GM12864 (cell line): ENCODE results near the gene LMBRD1.

Experiments used
- DNase-seq: peaks from one replicate; pipeline ENCODE4 v3.0.0-alpha.2; 2011; ENCODE audit warnings: low read depth
- H3K4me3 ChIP-seq: 2 replicates; pipeline ENCODE4 v1.5.1; 2011; ENCODE audit warnings: mild to moderate bottlenecking, low read depth, low read length, control low read depth
- CTCF ChIP-seq: IDR thresholded peaks from 2 replicates; pipeline ENCODE4 v1.5.1; 2011; ENCODE audit warnings: low read depth, mild to moderate bottlenecking, moderate library complexity, low read length, control low read depth, inconsistent platforms; ENCODE audit errors: missing control alignments

LMBRD1 gene

DNA sequence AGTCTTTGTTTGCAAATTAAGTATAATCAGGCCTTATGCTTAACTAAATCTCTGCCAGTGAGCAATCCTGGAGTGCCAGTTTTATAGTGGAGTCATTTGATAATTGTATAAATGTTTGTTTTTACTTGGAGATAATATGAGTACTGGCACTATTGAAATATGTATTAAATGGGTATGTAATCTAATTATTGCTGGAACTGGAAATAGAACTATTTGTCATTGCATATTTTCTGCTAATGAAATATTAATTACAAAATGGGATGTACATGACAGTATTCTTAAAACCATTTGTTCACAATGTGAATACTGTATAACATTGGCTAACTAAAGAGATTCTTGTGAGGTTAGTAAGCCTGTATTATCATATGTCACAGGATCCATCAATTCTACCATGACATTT is 20.5 kb upstream of the LMBRD1 start:
- no peak for TF ChIP-seq CTCF
- H3K4me3 ChIP-seq, result no peak overlapping the region

GRCh38 chr6:69816569-69816968 is 19.8 kb upstream of the LMBRD1 start:
- no peak overlapping the region; the same call in 1 of the 2 replicates for H3K4me3 ChIP-seq
- TF ChIP-seq CTCF, result no peak
- DNase-seq, result no peak

More for the DNA sequence above, 20.5 kb upstream of the LMBRD1 start:
- DNase-seq, result no peak

DNA sequence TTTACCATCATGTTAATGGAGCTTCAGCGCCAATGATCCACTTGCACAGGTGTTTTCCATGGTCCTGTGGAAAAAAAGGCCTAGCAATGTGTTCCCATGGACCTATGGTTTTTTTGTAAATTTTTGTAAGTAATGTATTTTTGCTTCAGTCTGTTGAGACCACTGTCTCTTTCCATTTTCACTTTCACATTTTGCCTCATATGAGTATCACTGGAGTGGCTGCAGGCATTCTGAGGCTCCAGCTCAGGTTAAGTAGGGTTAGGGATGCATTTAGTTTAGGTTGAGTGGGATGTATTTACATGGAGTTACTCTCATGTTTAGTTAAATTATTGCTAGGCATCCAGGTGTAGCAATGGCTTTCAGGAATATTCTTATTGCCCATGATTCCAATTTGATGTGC is 19.2 kb upstream of the LMBRD1 start:
- H3K4me3 ChIP-seq, result peak overlapping the region; percentile 10; the same call in 1 of the 2 replicates
- no peak for DNase-seq
- TF ChIP-seq CTCF, result no peak

DNA sequence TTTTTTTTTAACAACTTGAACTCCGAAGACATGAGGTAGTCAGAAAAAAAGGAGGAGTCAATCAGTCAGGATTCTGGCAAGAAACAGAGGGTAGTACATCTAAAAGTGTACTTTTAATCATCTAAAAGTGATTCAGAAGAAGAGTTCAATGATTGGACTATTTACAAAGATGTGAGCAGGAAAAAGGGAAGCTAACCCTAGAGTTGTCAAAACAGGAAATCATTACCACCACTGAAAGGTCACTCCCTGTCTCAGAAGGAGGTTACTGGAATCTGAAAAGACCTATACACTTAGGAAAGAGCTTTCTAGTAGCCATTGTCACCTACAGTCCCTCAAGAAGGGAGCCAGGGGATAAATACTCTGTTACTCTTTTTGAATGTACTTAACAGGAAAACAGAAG is 16.7 kb upstream of the LMBRD1 start:
- no peak overlapping the region for H3K4me3 ChIP-seq
- DNase-seq, result no peak
- no peak for TF ChIP-seq CTCF

GRCh38 chr6:69812746-69813427 is 16.1 kb upstream of the LMBRD1 start:
- no peak for TF ChIP-seq CTCF
- no peak overlapping the region for H3K4me3 ChIP-seq
- no peak for DNase-seq

- TF ChIP-seq CTCF, result no peak
- no peak overlapping the region for H3K4me3 ChIP-seq
- no peak for DNase-seq
Observed at GRCh38 chr6:69802995-69803394, 6.2 kb upstream of the LMBRD1 start.

GRCh38 chr6:69801711-69802110 is 4.9 kb upstream of the LMBRD1 start:
- no peak overlapping the region for H3K4me3 ChIP-seq
- DNase-seq, result no peak
- no peak for TF ChIP-seq CTCF
